ENCODE measurements around the gene SNX6. TPM values are rescaled to one million over a fixed set of nuclear protein-coding genes. Genes with fewer than 3 reads are reported as not detected.
"Not testable (repeated sequence)": the region's sequence is repeated elsewhere in the genome, so short reads cannot be mapped to it uniquely, and the experiment has no call there.

The SNX6 gene
- total RNA-seq, 1 donor from 2014 or later: 83.9 TPM

- Mint-ChIP-seq H3K27ac (no peak overlapping the region), H3K4me1 (ENCODE audit: unreplicated experiment) (no peaks in the 10 kb centered on the region), H3K36me3 (peaks cover 10% of the 10 kb centered on the region), H3K9me3 (no peaks in the 10 kb centered on the region), H3K4me3 (no peak overlapping the region), H3K27me3 (no peaks in the 10 kb centered on the region)
- no peak for DNase-seq (ENCODE audit: extremely low spot score, unreplicated experiment)
- TF ChIP-seq CTCF (conservative IDR thresholded peaks at IDR 0.05): no peak
Measured at GRCh38 chr14:34562776-34563150, 67.2 kb downstream of the SNX6 start.

GRCh38 chr14:34562037-34562775, 67.7 kb downstream of the SNX6 start:
- H3K27ac Mint-ChIP-seq: not testable (repeated sequence)

GRCh38 chr14:34556498-34556829, 73.5 kb downstream of the SNX6 start:
- not testable (repeated sequence) for H3K36me3 Mint-ChIP-seq; H3K4me3 Mint-ChIP-seq; H3K9me3 Mint-ChIP-seq; H3K27me3 Mint-ChIP-seq; H3K27ac Mint-ChIP-seq; DNase-seq (ENCODE audit: extremely low spot score, unreplicated experiment)
- H3K4me1 Mint-ChIP-seq (ENCODE audit: unreplicated experiment): peaks cover 15% of the 10 kb centered on the region

More at GRCh38 chr14:34562037-34562775, 67.7 kb downstream of the SNX6 start:
- H3K36me3 Mint-ChIP-seq; H3K4me1 Mint-ChIP-seq (ENCODE audit: unreplicated experiment); H3K4me3 Mint-ChIP-seq; DNase-seq (ENCODE audit: extremely low spot score, unreplicated experiment); H3K9me3 Mint-ChIP-seq; H3K27me3 Mint-ChIP-seq: not testable (repeated sequence)

- not testable (repeated sequence) for H3K27me3 Mint-ChIP-seq; H3K27ac Mint-ChIP-seq; H3K36me3 Mint-ChIP-seq; DNase-seq (ENCODE audit: extremely low spot score, unreplicated experiment); H3K4me3 Mint-ChIP-seq; H3K9me3 Mint-ChIP-seq
- peaks cover 17% of the 10 kb centered on the region for H3K4me1 Mint-ChIP-seq (ENCODE audit: unreplicated experiment)
Measured at GRCh38 chr14:34555583-34556497, 74.1 kb downstream of the SNX6 start.

GRCh38 chr14:34554540-34555250, 75.3 kb downstream of the SNX6 start:
- peaks cover 18% of the 10 kb centered on the region for H3K4me1 Mint-ChIP-seq (ENCODE audit: unreplicated experiment)
- H3K4me3 Mint-ChIP-seq: peak overlapping the region; percentile 77
- H3K27ac Mint-ChIP-seq: peak overlapping the region; percentile 73
- TF ChIP-seq CTCF (conservative IDR thresholded peaks at IDR 0.05): no peak
- H3K9me3 Mint-ChIP-seq: no peaks in the 10 kb centered on the region
- H3K36me3 Mint-ChIP-seq: no peaks in the 10 kb centered on the region
- H3K27me3 Mint-ChIP-seq: no peaks in the 10 kb centered on the region
- no peak for DNase-seq (ENCODE audit: extremely low spot score, unreplicated experiment)

- H3K4me3 Mint-ChIP-seq; H3K27me3 Mint-ChIP-seq; DNase-seq (ENCODE audit: extremely low spot score, unreplicated experiment); H3K27ac Mint-ChIP-seq; H3K36me3 Mint-ChIP-seq; H3K9me3 Mint-ChIP-seq: not testable (repeated sequence)
- peaks cover 17% of the 10 kb centered on the region for H3K4me1 Mint-ChIP-seq (ENCODE audit: unreplicated experiment)
Measured at GRCh38 chr14:34549276-34549966, 80.5 kb downstream of the SNX6 start.

GRCh38 chr14:34548472-34548981, 81.4 kb downstream of the SNX6 start:
- no peak overlapping the region for H3K27ac Mint-ChIP-seq
- no peak for TF ChIP-seq CTCF (conservative IDR thresholded peaks at IDR 0.05)
- no peaks in the 10 kb centered on the region for H3K36me3 Mint-ChIP-seq
- H3K4me1 Mint-ChIP-seq (ENCODE audit: unreplicated experiment): peaks cover 11% of the 10 kb centered on the region
- H3K27me3 Mint-ChIP-seq: no peaks in the 10 kb centered on the region
- no peaks in the 10 kb centered on the region for H3K9me3 Mint-ChIP-seq
- no peak for DNase-seq (ENCODE audit: extremely low spot score, unreplicated experiment)
- no peak overlapping the region for H3K4me3 Mint-ChIP-seq

GRCh38 chr14:34547136-34547520, 82.8 kb downstream of the SNX6 start:
- H3K9me3 Mint-ChIP-seq; H3K27ac Mint-ChIP-seq; DNase-seq (ENCODE audit: extremely low spot score, unreplicated experiment); H3K4me3 Mint-ChIP-seq; H3K36me3 Mint-ChIP-seq; H3K27me3 Mint-ChIP-seq: not testable (repeated sequence)
- peaks cover 11% of the 10 kb centered on the region for H3K4me1 Mint-ChIP-seq (ENCODE audit: unreplicated experiment)

GRCh38 chr14:34546272-34547135, 83.4 kb downstream of the SNX6 start:
- not testable (repeated sequence) for DNase-seq (ENCODE audit: extremely low spot score, unreplicated experiment); H3K36me3 Mint-ChIP-seq; H3K9me3 Mint-ChIP-seq; H3K4me3 Mint-ChIP-seq; H3K27me3 Mint-ChIP-seq; H3K27ac Mint-ChIP-seq; H3K4me1 Mint-ChIP-seq (ENCODE audit: unreplicated experiment)
